Transverse colon (tissue), 4 donors: ENCODE data around the gene ARF3. TPM values are rescaled to one million over a fixed set of nuclear protein-coding genes. Genes with fewer than 3 reads are reported as not detected.

ENCODE experiments used
- DNase-seq: peaks from one replicate; pipeline ENCODE4 v3.0.0-alpha.2; 2019
- H3K27ac ChIP-seq, 4 donors: fragments of 200-600 bp; sonication (generic); 2 replicates each; pipeline ENCODE4 v1.5.1; 2016 to 2018; ENCODE audit warnings: inconsistent platforms in 4 of 4
- H3K27me3 ChIP-seq: fragments of 200-600 bp; sonication (generic); 2 replicates; pipeline ENCODE4 v1.5.1; 2017; ENCODE audit warnings: inconsistent platforms
- H3K36me3 ChIP-seq, 4 donors: fragments of 200-600 bp; sonication (generic); 2 replicates each; pipeline ENCODE4 v1.5.1; 2017 to 2019; ENCODE audit warnings: inconsistent platforms in 4 of 4
- H3K4me1 ChIP-seq, 4 donors: fragments of 200-600 bp; sonication (generic); 2 replicates each; pipeline ENCODE4 v1.5.1; 2017 to 2020; ENCODE audit warnings: inconsistent platforms in 4 of 4
- H3K4me3 ChIP-seq, 4 donors: fragments of 200-600 bp; sonication (generic); 1 replicate in 1 of 4; 2 replicates in 3 of 4; pipeline versions ENCODE4 v1.5.1 to v1.6.1; 2017 to 2019; ENCODE audit warnings: inconsistent platforms in 4 of 4
- H3K9me3 ChIP-seq, 2 donors: fragments of 200-600 bp; sonication (generic); 2 replicates each; pipeline ENCODE4 v1.5.1; 2017 to 2019; ENCODE audit warnings: inconsistent platforms in 2 of 2
- CTCF ChIP-seq, 5 experiments: fragments of 200-600 bp in 3 of 5; fragments of 450-650 bp in 2 of 5; sonication (generic) in 3 of 5; IDR thresholded peaks; 1 replicate in 2 of 5; 2 replicates in 3 of 5; pipeline ENCODE4 v1.5.1; 2016 to 2017; ENCODE audit warnings: antibody characterized with exemption in 5 of 5, inconsistent platforms in 3 of 5, mild to moderate bottlenecking in 2 of 5, moderate library complexity in 1 of 5
- EP300 ChIP-seq: sonication (generic); formaldehyde crosslinking; IDR thresholded peaks from one replicate; pipeline ENCODE4 v1.6.1; 2017; ENCODE audit warnings: antibody characterized with exemption, low read depth
- POLR2A ChIP-seq: fragments of 450-650 bp; IDR thresholded peaks from one replicate; pipeline ENCODE4 v1.6.1; 2016; ENCODE audit warnings: antibody characterized with exemption, mild to moderate bottlenecking, moderate library complexity
- POLR2AphosphoS5 ChIP-seq, 3 donors: sonication (generic); formaldehyde crosslinking; IDR thresholded peaks; one replicate each; pipeline ENCODE4 v1.6.1; 2016; ENCODE audit warnings: antibody characterized with exemption in 3 of 3
- WGBS, 2 donors: methylation state at CpG; one replicate each; pipeline ENCODE4 v1.1.5; 2018; ENCODE audit warnings: low coverage in 1 of 2; 5-methylcytosine and 5-hydroxymethylcytosine counted together
- in situ Hi-C, 4 donors: fragments of 200-750 bp; cut with MboI; loops; one replicate each; pipeline versions ENCODE4 v1.15.0 to v1.15.1; 2017; ENCODE audit warnings: low sequenced_read_pairs in 3 of 4, low pct_ligation_motif_present in 1 of 4, low pct_unique_long_range_greater_than_20kb in 1 of 4
- intact Hi-C: fragments of 100-400 bp; cut with DNase I; formaldehyde crosslinking; loops from one replicate; pipeline ENCODE4 v1.15.1; 2023; ENCODE audit warnings: low total_unique reads
- total RNA-seq, 4 donors: library from RNA; depleted of rRNA; stranded (reverse); fragments of >200 nt; gene quantifications; one replicate each; pipeline ENCODE4 v1.1.0, GENCODE V29; 2016

The ARF3 gene
- total RNA-seq, 4 donors from 2014 or later = 30.8 to 117 (median 99.8) TPM

GRCh38 chr12:48995086-48995879 is 38.0 kb upstream of the ARF3 start:
- WGBS, 2 donors = 8 to 16% methylated on average over 11 to 32 of the region's 32 CpGs

GRCh38 chr12:48994224-48995085 is 37.2 kb upstream of the ARF3 start:
- Histone ChIP-seq H3K4me3 (no peak overlapping the region), H3K27me3 (peaks cover 91% of the 10 kb centered on the region), H3K9me3 (no peaks in the 10 kb centered on the region), H3K4me1 (peaks cover 11 to 38% (median 35%) of the 10 kb centered on the region in 4 donors), H3K27ac (no peak overlapping the region), H3K36me3 (no peaks in the 10 kb centered on the region)
- intact Hi-C loops = no loop called here
- no peak for DNase-seq
- in situ Hi-C loops = no loop called here
- no peak for TF ChIP-seq EP300
- TF ChIP-seq CTCF (IDR thresholded peaks at IDR 0.05) = no peak
- TF ChIP-seq POLR2AphosphoS5 (IDR thresholded peaks at IDR 0.05) = no peak
- no peak for TF ChIP-seq POLR2A
- WGBS, 2 donors = 36 to 39% methylated on average over 4 to 32 of the region's 32 CpGs

More at GRCh38 chr12:48995086-48995879, 38.0 kb upstream of the ARF3 start:
- DNase-seq = peak; percentile 85
- H3K36me3 ChIP-seq = no peaks in the 10 kb centered on the region
- peaks cover 91% of the 10 kb centered on the region for H3K27me3 ChIP-seq
- H3K4me3 ChIP-seq = peak overlapping the region in 2 of 4 donors; percentile 19 to 39
- intact Hi-C loops (no loop called here), in situ Hi-C loops (no loop called here)
- no peaks in the 10 kb centered on the region for H3K9me3 ChIP-seq
- peaks cover 16 to 45% (median 42%) of the 10 kb centered on the region in 4 donors for H3K4me1 ChIP-seq
- TF ChIP-seq POLR2AphosphoS5 (IDR thresholded peaks at IDR 0.05) (no peak), CTCF (IDR thresholded peaks at IDR 0.05) (peak; percentile 81 to 90 (median 85)), EP300 (no peak)
- H3K27ac ChIP-seq = no peak overlapping the region

GRCh38 chr12:48993787-48994186 is 36.5 kb upstream of the ARF3 start:
- no peak for DNase-seq
- no peak for TF ChIP-seq CTCF (IDR thresholded peaks at IDR 0.05)
- no peak for TF ChIP-seq POLR2AphosphoS5 (IDR thresholded peaks at IDR 0.05)
- no peak for TF ChIP-seq POLR2A
- no peak for TF ChIP-seq EP300
- H3K36me3 ChIP-seq = no peaks in the 10 kb centered on the region
- H3K4me3 ChIP-seq = no peak overlapping the region
- no peak overlapping the region for H3K27ac ChIP-seq
- peaks cover 91% of the 10 kb centered on the region for H3K27me3 ChIP-seq
- 79 to 87% methylated on average over 3 of the region's 3 CpGs for WGBS, 2 donors
- intact Hi-C loops (no loop called here), in situ Hi-C loops (no loop called here)
- H3K9me3 ChIP-seq = no peaks in the 10 kb centered on the region
- peaks cover 5 to 31% (median 28%) of the 10 kb centered on the region in 4 donors for H3K4me1 ChIP-seq
